ENCODE measurements around the gene HFM1. TPM values are rescaled to one million over a fixed set of nuclear protein-coding genes. Genes with fewer than 3 reads are reported as not detected.

The HFM1 gene
- total RNA-seq, 1 experiment from 2014 or later = 0.39 TPM

- intact Hi-C loops (cut with micrococcal nuclease; ENCODE audit: unreplicated experiment) = loop anchor here (10.0 kb wide), 1 partner anchor 1159 kb away; no protein-coding TSS in a partner anchor
- in situ Hi-C loops (cut with HindIII; ENCODE audit: low pct_unique_long_range_greater_than_20kb, low sequenced_read_pairs) = no loop called here
Measured at GRCh38 chr1:91273875-91274274, 130.8 kb downstream of the HFM1 start.

GRCh38 chr1:91261655-91262054, 143.0 kb downstream of the HFM1 start:
- ATAC-seq (no peak), DNase-seq (ENCODE audit: low read depth, low spot score) (no peak)
- Histone ChIP-seq H3K4me1 (ENCODE audit: control insufficient read depth, insufficient read depth, low read length) (no peaks in the 10 kb centered on the region), H3K27ac (ENCODE audit: low read length) (no peak overlapping the region), H3K36me3 (ENCODE audit: control insufficient read depth, insufficient read depth, low read length) (no peaks in the 10 kb centered on the region), H3K27me3 (ENCODE audit: control insufficient read depth, insufficient read depth, low read length) (peaks cover 3% of the 10 kb centered on the region; the same call in 1 of the 2 replicates), H3K4me3 (ENCODE audit: low read depth in 2 of 2, low read length in 2 of 2) (no peak overlapping the region), H3K9me3 (ENCODE audit: control insufficient read depth, insufficient read depth, low read depth, low read length) (no peaks in the 10 kb centered on the region)
- no TSS peak for BruUV-seq (replicated peaks)
- ChIA-PET CTCF (no interaction called here), POLR2A (no interaction called here)
- in situ Hi-C loops (cut with HindIII; ENCODE audit: low pct_unique_long_range_greater_than_20kb, low sequenced_read_pairs) = no loop called here
- intact Hi-C loops (cut with micrococcal nuclease; ENCODE audit: unreplicated experiment) = no loop called here
- TF ChIP-seq POLR2AphosphoS5 (IDR thresholded peaks at IDR 0.05; ENCODE audit: low read depth, low read length) = no peak
- TF ChIP-seq REST (IDR thresholded peaks at IDR 0.05; ENCODE audit: insufficient read depth in 1 of 2, low read depth in 2 of 2, low read length in 1 of 2) = no peak
- TF ChIP-seq TCF7L2 (IDR thresholded peaks at IDR 0.05; ENCODE audit: low read depth, low read length) = no peak
- no peak for TF ChIP-seq CTCF (IDR thresholded peaks at IDR 0.05)
- no peak for TF ChIP-seq SIN3A (IDR thresholded peaks at IDR 0.05; ENCODE audit: borderline replicate concordance, insufficient read depth, low read depth, low read length)

More at GRCh38 chr1:91273875-91274274, 130.8 kb downstream of the HFM1 start:
- POLR2A ChIA-PET = no interaction called here
- DNase-seq (ENCODE audit: low read depth, low spot score) (no peak), ATAC-seq (no peak)
- CTCF ChIA-PET = no interaction called here
- no peaks in the 10 kb centered on the region for H3K9me3 ChIP-seq (ENCODE audit: control insufficient read depth, insufficient read depth, low read depth, low read length)
- no TSS peak for BruUV-seq (replicated peaks)
- peaks cover 6% of the 10 kb centered on the region; the same call in 1 of the 2 replicates for H3K27me3 ChIP-seq (ENCODE audit: control insufficient read depth, insufficient read depth, low read length)
- H3K4me1 ChIP-seq (ENCODE audit: control insufficient read depth, insufficient read depth, low read length) = no peaks in the 10 kb centered on the region
- no peak overlapping the region for H3K4me3 ChIP-seq (ENCODE audit: low read depth in 2 of 2, low read length in 2 of 2)
- TF ChIP-seq CTCF (IDR thresholded peaks at IDR 0.05) (no peak), REST (IDR thresholded peaks at IDR 0.05; ENCODE audit: insufficient read depth in 1 of 2, low read depth in 2 of 2, low read length in 1 of 2) (no peak), POLR2AphosphoS5 (IDR thresholded peaks at IDR 0.05; ENCODE audit: low read depth, low read length) (no peak), SIN3A (IDR thresholded peaks at IDR 0.05; ENCODE audit: borderline replicate concordance, insufficient read depth, low read depth, low read length) (no peak), TCF7L2 (IDR thresholded peaks at IDR 0.05; ENCODE audit: low read depth, low read length) (no peak)
- no peak overlapping the region for H3K27ac ChIP-seq (ENCODE audit: low read length)
- no peaks in the 10 kb centered on the region for H3K36me3 ChIP-seq (ENCODE audit: control insufficient read depth, insufficient read depth, low read length)
